HG02763 (cell line): Measurements from ENCODE around the gene SGIP1.
A peak's percentile ranks its signal among the peaks of the same experiment; 100 is the strongest.
"Not testable (repeated sequence)": the region's sequence is repeated elsewhere in the genome, so short reads cannot be mapped to it uniquely, and the experiment has no call there.

Source experiments
- ATAC-seq: cut with Tn5 transposase; IDR thresholded peaks from one replicate; pipeline ENCODE4 v1.9.1; 2021; ENCODE audit warnings: mild to moderate bottlenecking, moderate library complexity; ENCODE audit not compliant: unreplicated experiment

The SGIP1 gene

DNA sequence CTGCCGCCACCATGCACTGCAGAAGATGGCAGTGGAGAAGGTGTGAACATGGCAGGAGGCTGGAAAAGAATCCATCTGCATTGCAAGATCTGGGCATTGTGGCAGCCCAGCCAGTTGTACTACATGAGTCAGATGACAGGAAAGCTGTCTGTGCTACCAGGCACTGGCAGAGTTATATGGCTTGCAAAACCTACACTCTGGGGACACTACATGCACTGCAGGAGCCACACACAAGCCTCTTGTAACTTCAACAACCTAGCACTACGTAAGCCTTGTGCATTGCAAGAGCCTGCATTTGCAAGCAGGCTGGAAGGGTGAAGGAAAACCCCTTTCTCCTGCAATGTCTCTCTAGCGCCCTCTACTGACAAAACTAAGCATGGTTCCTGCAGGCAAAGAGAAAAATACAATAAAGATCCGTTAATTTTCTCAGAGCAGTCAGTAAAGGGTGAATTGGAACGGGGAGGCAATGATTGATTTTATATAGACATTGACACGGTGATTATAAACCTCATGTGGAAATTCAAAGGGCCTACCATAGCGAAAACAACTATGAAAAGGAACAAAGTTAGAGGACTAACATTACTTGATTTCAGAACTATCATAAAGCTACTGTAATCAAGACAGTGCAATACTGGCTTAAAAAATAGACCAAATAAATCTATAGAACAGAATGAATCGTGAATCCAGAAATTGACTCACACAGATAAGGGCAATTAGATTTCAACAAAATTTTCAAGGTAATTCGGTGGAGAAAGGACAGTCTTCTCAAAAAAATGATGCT is 192.1 kb downstream of the SGIP1 start:
- ATAC-seq: peak; percentile 74

DNA sequence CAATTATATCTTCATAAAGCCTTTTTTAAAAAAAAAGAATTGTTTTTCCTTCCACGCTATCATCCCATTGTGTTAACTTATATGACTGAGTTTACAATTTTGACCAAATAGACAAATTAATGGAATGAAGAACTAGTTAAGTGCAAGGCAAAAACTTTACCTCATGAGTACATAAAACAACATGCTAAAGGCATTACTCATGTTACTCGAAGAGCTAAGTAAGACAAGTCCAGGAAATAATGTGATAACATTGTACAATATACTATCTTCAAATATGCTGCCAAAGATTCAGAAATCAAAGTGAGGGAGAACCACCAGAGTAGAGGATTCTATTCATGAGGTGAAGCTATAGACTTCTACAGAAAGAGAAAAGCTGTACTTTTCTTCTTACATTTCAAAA is 194.1 kb downstream of the SGIP1 start:
- ATAC-seq: no peak

DNA sequence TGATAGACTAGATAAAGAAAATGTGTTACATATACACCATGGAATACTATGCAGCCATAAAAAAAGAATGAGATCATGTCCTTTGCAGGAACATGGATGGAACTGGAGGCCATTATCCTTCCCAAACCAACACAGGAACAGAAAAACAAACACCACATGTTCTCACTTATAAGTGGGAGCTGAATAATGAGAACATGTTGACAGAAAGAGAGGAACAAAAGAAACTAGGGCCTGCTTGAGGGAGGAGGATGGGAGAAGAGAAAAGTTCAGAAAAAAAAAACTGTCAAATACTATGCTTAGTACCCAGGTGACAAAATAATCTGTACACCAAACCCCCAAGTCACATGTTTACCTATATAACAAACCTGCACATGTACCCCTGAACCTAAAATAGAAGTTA is 194.8 kb downstream of the SGIP1 start:
- ATAC-seq: not testable (repeated sequence)

- ATAC-seq: no peak
Measured at GRCh38 chr1:66729119-66729518, 195.2 kb downstream of the SGIP1 start.

GRCh38 chr1:66729523-66729922 is 195.6 kb downstream of the SGIP1 start:
- no peak for ATAC-seq

DNA sequence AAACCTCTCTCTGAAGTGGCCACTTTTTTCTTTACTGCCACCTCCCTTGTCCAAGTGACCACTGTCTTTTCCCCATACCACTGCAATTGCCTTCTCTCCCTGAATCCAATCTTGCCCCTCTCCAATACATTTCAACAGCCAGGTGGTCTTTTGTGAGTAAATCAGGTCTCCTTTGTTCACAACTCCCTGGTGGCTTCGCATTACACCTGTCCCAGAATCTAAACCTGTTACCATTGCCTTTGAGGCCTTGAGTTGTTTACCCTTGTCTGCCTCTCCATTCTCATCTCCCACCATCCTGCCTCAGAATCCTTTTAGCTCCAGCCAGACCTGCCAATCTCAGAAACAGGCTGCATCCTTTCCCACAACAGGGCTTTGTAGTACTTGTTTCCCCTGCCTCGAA is 196.5 kb downstream of the SGIP1 start:
- ATAC-seq: no peak

- no peak for ATAC-seq
Measured at GRCh38 chr1:66731170-66731865, 197.4 kb downstream of the SGIP1 start.

DNA sequence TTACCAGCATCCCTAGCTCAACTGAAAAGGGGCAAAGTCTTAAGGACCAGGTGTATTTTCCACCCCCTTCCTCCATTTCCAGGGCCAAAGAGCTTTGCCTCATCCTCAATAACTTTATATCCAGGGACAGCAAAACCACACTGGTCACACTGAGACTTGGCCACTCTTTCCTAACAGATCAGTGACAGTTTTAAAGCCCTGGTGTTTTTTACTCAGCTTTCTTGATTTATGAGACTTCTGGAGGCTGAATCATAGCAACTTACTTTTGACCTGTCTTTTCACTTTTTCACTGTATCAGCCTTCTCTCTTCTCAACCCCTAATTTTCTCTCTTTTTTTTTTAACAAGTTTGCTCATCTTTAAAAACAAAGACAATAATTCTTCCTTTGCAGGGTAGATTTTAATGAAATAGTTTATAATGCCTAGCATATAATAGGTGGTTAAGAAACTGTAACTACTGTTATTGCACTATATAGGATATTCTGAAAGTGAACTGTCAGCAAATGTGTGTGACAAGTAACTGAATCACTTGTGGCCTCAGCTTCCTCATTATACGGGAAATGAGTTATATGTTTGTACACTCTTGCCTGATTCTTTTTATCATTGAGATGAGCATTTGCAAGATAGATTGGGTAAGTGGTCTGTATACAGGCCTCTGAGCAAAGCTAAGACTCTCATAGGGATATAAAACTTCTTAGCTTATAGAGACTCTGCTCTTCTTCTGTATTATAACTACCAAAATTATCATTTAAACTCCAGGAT is 198.6 kb downstream of the SGIP1 start:
- ATAC-seq: no peak

GRCh38 chr1:66733348-66734017 is 199.5 kb downstream of the SGIP1 start:
- ATAC-seq: no peak

DNA sequence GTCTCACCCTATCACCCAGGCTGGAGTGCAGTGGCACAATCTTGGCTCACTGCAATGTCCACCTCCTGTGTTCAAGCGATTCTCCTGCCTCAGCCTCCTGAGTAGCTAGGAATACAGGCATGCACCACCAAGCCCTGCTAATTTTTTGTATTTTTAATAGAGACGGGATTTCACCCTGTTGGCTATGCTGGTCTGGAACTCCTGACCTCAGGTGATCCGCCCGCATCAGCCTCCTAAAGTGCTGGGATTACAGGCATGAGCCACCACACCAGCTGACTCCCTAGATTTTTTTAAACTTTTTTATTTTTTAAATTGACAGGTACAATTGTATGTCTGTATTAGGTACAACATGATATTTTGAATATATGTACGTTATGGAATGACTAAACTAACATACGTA is 200.6 kb downstream of the SGIP1 start:
- ATAC-seq: not testable (repeated sequence)

- ATAC-seq: no peak
Measured at GRCh38 chr1:66737836-66738235, 203.9 kb downstream of the SGIP1 start.

- ATAC-seq: peak; percentile 65
Measured at GRCh38 chr1:66739401-66740157, 205.6 kb downstream of the SGIP1 start.

DNA sequence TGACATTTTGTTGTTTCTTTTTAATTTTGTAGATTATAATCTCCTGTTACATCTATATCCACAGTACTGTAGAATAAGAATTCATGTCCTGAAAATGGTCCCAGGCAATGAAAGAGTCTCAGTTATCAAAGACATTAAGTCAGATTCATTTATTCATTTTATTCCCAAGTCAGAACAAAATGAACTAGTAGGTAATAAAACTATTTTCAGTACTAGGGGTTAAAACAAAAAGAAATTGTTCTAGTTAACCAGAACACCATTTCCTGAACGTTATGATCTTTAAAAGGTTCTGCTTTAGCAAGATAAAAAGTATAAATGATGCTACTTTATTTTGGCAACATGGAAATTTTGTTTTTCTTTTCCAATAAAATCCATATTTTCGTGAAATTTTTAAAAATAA is 211.5 kb downstream of the SGIP1 start:
- no peak for ATAC-seq

- ATAC-seq: no peak
Measured at GRCh38 chr1:66747501-66747900, 213.5 kb downstream of the SGIP1 start.

DNA sequence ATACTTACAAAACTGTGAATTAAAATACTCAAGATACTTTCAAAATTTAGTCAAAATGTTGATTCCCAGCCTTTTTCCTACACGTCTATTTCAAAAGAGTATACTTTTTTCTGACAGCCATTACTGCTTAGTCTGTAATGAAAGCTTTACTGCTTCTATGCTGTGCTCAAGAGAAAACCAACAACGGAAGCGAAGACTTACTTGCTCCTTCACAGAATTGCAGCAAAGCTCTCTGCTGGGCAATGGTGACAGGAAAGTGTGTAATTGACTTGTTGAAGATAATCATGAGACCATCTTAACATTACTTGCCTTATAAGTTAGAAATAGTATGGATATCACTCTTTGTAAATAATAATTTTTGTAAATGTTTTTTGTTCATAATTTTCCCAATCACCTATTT is 216.6 kb downstream of the SGIP1 start:
- ATAC-seq: no peak

DNA sequence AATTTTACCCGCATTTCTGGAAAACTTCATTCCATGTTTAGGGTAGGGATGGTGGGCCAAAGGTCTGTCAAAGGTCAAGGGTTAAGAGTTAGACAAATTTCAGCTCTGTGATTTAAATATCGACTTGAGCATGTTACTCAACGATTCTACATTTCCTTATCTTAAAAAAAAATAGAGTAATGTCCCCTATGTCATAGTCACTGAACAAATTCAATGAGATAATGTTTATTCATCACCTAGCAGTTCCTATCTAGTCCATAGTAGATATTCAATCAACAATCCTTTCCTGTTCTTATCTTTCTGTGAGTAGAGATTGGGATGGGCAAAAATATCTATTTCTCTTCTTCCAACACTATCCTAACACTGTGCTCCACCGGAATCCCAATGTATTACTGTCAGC is 217.2 kb downstream of the SGIP1 start:
- no peak for ATAC-seq

DNA sequence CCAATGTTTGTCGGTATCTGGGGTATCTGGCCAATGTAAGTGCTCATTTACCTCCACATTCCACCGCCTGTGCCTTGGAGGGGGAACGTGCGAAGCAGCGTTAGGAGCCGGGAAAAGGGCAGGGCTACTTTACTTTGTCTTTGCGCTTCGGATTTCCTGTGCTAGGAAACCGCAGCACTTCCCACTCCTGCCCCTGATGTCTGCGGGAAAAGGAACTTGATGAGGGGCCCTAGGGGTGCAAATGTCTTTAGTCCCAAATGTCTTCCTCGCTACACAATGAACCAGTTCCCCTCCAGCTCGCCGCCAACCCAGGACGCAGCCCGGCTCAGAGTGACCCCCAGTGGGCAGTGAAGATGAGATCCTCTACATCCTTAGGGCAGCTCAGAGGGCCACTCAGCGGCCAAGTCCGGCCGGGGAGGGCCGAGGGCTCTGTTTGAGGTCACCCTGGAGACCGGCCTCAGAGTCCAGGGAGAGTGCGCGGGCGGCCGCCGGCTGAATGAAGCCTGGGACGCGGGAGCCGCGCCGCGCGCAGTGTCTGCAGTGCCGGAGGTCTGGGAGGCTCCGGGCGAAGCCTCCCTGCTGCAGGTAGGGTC is 218.1 kb downstream of the SGIP1 start, which contains the start of gene DYNLT5:
TSS of gene DYNLT5 (plus strand) at position 460 of the 593 bp plus-strand sequence. CDS start 2,200 bp downstream, outside the sequence.
- no peak for ATAC-seq

DNA sequence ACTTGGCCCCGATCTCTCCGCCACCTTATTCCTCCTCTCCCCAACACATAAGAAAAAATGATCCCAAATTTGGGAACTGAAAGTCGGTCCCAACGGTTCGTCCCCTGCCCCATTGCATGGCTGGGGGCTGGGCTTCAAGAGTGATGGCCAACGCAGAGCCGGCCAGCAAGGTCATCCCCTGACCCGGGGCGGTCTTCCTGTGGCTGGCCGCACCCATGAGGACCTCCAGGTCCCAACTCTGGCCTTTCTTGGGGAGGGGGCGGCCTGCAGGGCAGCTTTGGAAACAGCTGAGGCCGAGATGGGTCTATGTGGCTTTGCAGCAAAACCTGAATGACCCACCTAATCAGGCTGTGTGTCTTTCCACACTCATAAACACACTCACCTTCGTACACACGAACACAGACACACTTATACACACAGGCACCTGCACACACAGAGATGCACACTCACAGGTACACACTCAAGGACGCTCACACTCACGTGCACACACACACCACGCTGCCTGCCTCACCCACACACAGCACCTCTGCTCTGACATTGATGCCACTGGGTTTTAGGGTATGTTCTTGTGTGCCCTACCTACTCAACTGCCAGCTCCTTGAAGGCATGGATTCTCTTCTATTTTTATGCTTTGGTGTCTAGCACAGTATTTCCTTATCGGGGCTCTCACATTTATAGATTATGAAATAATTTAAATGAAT is 218.9 kb downstream of the SGIP1 start:
- ATAC-seq: no peak

DNA sequence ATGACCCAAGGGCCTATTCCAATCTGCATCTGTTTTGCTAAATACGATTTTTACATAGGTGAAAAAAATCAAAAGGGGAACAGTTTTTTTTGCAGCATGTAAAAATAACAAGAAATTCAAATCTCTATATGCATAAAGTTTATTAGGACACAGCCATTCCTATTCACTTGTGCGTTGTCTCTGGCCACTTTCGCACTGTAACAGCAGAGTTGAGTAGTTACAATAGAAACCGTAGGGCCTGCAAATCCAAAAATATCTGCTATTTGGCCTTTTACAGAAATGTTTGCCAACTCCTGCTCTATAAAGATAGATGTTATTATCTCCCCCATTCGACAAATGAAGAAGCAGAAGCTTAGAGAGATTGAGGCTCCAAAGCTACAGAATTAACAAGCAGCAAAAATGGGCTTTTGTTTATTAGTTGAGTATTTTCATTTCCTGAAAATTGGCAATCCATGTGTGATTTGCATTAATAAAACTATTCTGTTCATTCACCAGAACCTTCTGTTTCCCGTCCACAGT is 223.8 kb downstream of the SGIP1 start:
- no peak for ATAC-seq
